ENCODE measurements around the gene MUSK.
"Not testable (repeated sequence)": the region's sequence is repeated elsewhere in the genome, so short reads cannot be mapped to it uniquely, and the experiment has no call there.

The MUSK gene

GRCh38 chr9:110812886-110813285 lies 144.3 kb downstream of the MUSK start:
- no peak for DNase-seq

- no peak for DNase-seq
These were observed 145.6 kb downstream of the MUSK start for GRCh38 chr9:110814159-110814558.

GRCh38 chr9:110815361-110815760 lies 146.8 kb downstream of the MUSK start:
- no peak for DNase-seq

- DNase-seq = no peak
These were observed 151.8 kb downstream of the MUSK start for GRCh38 chr9:110820381-110820780.

GRCh38 chr9:110821064-110821463 lies 152.5 kb downstream of the MUSK start:
- DNase-seq = peak; percentile 21

GRCh38 chr9:110825129-110825528 lies 156.5 kb downstream of the MUSK start:
- not testable (repeated sequence) for DNase-seq

GRCh38 chr9:110825950-110826349 lies 157.4 kb downstream of the MUSK start:
- no peak for DNase-seq

- not testable (repeated sequence) for DNase-seq
These were observed 157.8 kb downstream of the MUSK start for GRCh38 chr9:110826400-110826799.

GRCh38 chr9:110828264-110828663 lies 159.7 kb downstream of the MUSK start:
- peak; percentile 78 for DNase-seq

- DNase-seq = no peak
These were observed 161.9 kb downstream of the MUSK start for GRCh38 chr9:110830495-110830894.

- DNase-seq = peak; percentile 56
These were observed 164.3 kb downstream of the MUSK start for GRCh38 chr9:110832926-110833325.

- DNase-seq = peak; percentile 93
These were observed 166.8 kb downstream of the MUSK start for GRCh38 chr9:110835404-110835803.

- DNase-seq = peak; percentile 67
These were observed 167.3 kb downstream of the MUSK start for GRCh38 chr9:110835859-110836271.

GRCh38 chr9:110837401-110838005 lies 168.9 kb downstream of the MUSK start:
- DNase-seq = no peak

- peak; percentile 36 for DNase-seq
These were observed 173.6 kb downstream of the MUSK start for GRCh38 chr9:110842169-110842568.

- peak; percentile 71 for DNase-seq
These were observed 174.4 kb downstream of the MUSK start for GRCh38 chr9:110842986-110843385.

GRCh38 chr9:110844121-110844520 lies 175.5 kb downstream of the MUSK start:
- DNase-seq = no peak

GRCh38 chr9:110846215-110846614 lies 177.6 kb downstream of the MUSK start:
- DNase-seq = no peak

GRCh38 chr9:110847671-110848070 lies 179.1 kb downstream of the MUSK start:
- peak; percentile 64 for DNase-seq

GRCh38 chr9:110850401-110851135 lies 182.0 kb downstream of the MUSK start:
- no peak for DNase-seq

Data from fibroblast of skin of abdomen (primary cell).